Ascending aorta (tissue), 2 donors: ENCODE measurements around the gene AAK1. TPM values are rescaled to one million over a fixed set of nuclear protein-coding genes. Genes with fewer than 3 reads are reported as not detected.
"Not testable (repeated sequence)": the region's sequence is repeated elsewhere in the genome, so short reads cannot be mapped to it uniquely, and the experiment has no call there.

Experiments used
- DNase-seq, 2 donors: peaks; one replicate each; pipeline ENCODE4 v3.0.0-alpha.2; 2019; ENCODE audit warnings: low spot score in 2 of 2
- H3K27ac ChIP-seq, 2 donors: fragments of 200-600 bp; sonication (generic); one replicate each; pipeline ENCODE4 v1.5.1; 2016 to 2017; ENCODE audit warnings: mild to moderate bottlenecking in 1 of 2
- H3K27me3 ChIP-seq: fragments of 200-600 bp; sonication (generic); one replicate; pipeline ENCODE4 v1.5.1; 2017
- H3K36me3 ChIP-seq, 2 donors: fragments of 200-600 bp; sonication (generic); one replicate each; pipeline ENCODE4 v1.5.1; 2016
- H3K4me1 ChIP-seq, 2 donors: fragments of 200-600 bp; sonication (generic); one replicate each; pipeline ENCODE4 v1.5.1; 2016 to 2017; ENCODE audit warnings: mild to moderate bottlenecking in 1 of 2
- H3K4me3 ChIP-seq, 2 donors: fragments of 200-600 bp; sonication (generic); one replicate each; pipeline ENCODE4 v1.5.1; 2016 to 2017; ENCODE audit warnings: mild to moderate bottlenecking in 1 of 2
- H3K9me3 ChIP-seq, 2 donors: fragments of 200-600 bp; sonication (generic); one replicate each; pipeline ENCODE4 v1.5.1; 2016
- intact Hi-C: fragments of 100-400 bp; cut with DNase I; formaldehyde crosslinking; loops from one replicate; pipeline ENCODE4 v1.15.1; 2023
- total RNA-seq: library from RNA; depleted of rRNA; stranded (reverse); fragments of >200 nt; gene quantifications from one replicate; pipeline ENCODE4 v1.1.0, GENCODE V29; 2016
- TF ChIP-seq, protein P1 (sequence below), 3 experiments: fragments of 200-600 bp in 2 of 3; fragments of 450-650 bp in 1 of 3; sonication (generic) in 2 of 3; IDR thresholded peaks; one replicate each; pipeline ENCODE4 v1.5.1; 2016 to 2019; ENCODE audit warnings: antibody characterized with exemption in 3 of 3, mild to moderate bottlenecking in 1 of 3, moderate library complexity in 1 of 3

AAK1 gene
- total RNA-seq, 1 donor from 2014 or later, result 53.4 TPM

- H3K27me3 ChIP-seq, result no peaks in the 10 kb centered on the region
- H3K9me3 ChIP-seq, result no peaks in the 10 kb centered on the region
- intact Hi-C loops, result no loop called here
- H3K4me3 ChIP-seq, result no peak overlapping the region
- no peaks in the 10 kb centered on the region for H3K36me3 ChIP-seq
- no peak overlapping the region for H3K27ac ChIP-seq
- no peak for DNase-seq
- H3K4me1 ChIP-seq, result peaks cover 0 to 13% of the 10 kb centered on the region in 2 donors
- TF ChIP-seq, protein P1, sequence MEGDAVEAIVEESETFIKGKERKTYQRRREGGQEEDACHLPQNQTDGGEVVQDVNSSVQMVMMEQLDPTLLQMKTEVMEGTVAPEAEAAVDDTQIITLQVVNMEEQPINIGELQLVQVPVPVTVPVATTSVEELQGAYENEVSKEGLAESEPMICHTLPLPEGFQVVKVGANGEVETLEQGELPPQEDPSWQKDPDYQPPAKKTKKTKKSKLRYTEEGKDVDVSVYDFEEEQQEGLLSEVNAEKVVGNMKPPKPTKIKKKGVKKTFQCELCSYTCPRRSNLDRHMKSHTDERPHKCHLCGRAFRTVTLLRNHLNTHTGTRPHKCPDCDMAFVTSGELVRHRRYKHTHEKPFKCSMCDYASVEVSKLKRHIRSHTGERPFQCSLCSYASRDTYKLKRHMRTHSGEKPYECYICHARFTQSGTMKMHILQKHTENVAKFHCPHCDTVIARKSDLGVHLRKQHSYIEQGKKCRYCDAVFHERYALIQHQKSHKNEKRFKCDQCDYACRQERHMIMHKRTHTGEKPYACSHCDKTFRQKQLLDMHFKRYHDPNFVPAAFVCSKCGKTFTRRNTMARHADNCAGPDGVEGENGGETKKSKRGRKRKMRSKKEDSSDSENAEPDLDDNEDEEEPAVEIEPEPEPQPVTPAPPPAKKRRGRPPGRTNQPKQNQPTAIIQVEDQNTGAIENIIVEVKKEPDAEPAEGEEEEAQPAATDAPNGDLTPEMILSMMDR (IDR thresholded peaks at IDR 0.05), result no peak
Observed at GRCh38 chr2:69608109-69608508, 35.4 kb downstream of the AAK1 start.

DNA sequence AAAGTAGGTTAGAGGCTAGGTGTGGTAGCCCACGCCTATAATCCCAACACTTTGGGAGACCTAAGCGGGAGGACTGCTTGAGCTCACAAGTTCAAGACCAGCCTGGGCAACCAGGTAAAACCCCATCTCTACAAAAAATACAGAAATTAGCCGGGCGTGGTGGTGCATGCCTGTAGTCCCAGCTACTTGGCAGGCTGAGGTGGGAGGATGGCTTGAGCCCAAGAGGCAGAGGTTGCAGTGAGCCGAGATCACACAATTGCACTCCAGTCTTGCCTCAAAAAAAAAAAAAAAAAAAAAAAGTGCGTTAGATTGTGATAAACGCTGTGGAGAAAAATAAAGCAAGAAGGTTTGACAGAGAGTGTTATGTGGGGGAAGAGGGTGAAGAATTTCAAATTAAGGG is 36.8 kb downstream of the AAK1 start:
- H3K27ac ChIP-seq, DNase-seq, H3K36me3 ChIP-seq, H3K27me3 ChIP-seq, intact Hi-C loops, H3K9me3 ChIP-seq, H3K4me3 ChIP-seq: not testable (repeated sequence)
- H3K4me1 ChIP-seq, result peaks cover 0 to 13% of the 10 kb centered on the region in 2 donors

- TF ChIP-seq, protein P1 (IDR thresholded peaks at IDR 0.05), result no peak
- Histone ChIP-seq H3K36me3 (no peaks in the 10 kb centered on the region), H3K9me3 (no peaks in the 10 kb centered on the region), H3K27ac (no peak overlapping the region), H3K4me1 (peaks cover 0 to 17% of the 10 kb centered on the region in 2 donors), H3K27me3 (no peaks in the 10 kb centered on the region), H3K4me3 (no peak overlapping the region)
- DNase-seq, result no peak
- intact Hi-C loops, result no loop called here
Observed at GRCh38 chr2:69605284-69605683, 38.3 kb downstream of the AAK1 start.

GRCh38 chr2:69604836-69605235 is 38.7 kb downstream of the AAK1 start:
- Histone ChIP-seq H3K36me3 (no peaks in the 10 kb centered on the region), H3K4me3 (no peak overlapping the region), H3K27ac (peak overlapping the region in 1 of 2 donors; percentile 15), H3K27me3 (no peaks in the 10 kb centered on the region), H3K9me3 (no peaks in the 10 kb centered on the region), H3K4me1 (peaks cover 0 to 17% of the 10 kb centered on the region in 2 donors)
- intact Hi-C loops, result loop anchor here (5.0 kb wide), 1 partner anchor 37 kb away; the partner anchor contains the start of gene AAK1
- DNase-seq, result no peak
- TF ChIP-seq, protein P1 (IDR thresholded peaks at IDR 0.05), result no peak

DNA sequence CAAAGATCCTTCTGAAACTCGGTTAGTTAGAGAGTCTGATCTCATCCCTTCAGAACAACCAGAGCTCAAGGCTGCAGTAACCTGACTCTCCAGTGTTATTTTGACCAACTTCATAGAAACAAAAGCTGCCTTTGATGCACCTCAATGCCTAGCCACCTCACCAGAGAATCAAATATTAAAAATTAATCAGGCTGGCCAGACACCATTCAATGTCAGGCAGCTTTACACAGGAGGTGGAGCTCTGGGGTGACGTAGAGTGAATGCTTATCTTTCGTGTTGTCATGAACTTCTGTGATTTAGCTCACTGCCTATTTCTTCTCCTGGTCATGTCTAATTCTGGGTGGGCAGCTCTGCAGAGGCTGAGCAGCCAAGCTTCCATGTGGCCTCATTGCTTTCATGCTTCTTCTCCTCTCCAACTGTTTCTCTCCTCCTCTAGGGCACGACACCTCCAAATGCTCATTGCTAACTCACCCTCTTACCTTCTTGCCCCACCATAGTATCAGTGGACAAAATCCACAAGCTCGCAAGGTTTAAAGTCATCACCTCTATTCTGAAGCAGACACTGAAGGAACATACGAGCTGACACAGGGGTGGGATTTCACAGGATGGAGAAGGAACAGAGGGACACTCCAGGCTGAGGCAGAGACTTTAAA is 39.4 kb downstream of the AAK1 start:
- H3K27ac ChIP-seq, result peak overlapping the region; percentile 15 to 53
- TF ChIP-seq, protein P1 (IDR thresholded peaks at IDR 0.05), result no peak

DNA sequence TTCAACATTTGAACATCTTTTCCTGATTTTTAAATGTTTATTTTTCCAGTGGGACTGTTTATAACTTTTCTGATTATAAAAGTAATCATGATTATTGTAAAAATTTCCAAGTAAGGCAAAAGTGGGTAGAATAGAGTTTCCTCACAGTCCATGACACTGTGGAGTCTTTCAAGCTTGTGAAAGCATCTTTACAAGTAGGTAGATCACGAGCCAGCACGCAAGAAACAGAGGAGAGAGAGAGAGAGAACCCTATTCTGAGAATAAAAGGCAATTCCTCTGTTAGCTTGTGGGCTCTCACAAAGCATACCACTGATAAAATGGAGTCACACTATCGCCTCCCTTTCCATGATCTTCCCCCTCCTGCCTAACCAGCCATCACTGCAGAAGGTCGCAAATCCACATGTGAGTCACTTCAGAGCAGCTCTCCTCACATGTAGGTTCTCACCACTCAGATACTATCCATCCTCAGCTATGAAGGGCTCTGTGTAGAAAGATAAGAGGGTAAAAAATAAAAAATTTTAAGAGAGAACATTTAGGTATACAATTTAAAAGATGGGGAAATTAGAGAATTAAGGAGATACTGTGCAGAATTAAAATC is 40.3 kb downstream of the AAK1 start:
- no peaks in the 10 kb centered on the region for H3K36me3 ChIP-seq
- H3K9me3 ChIP-seq, result no peaks in the 10 kb centered on the region
- H3K27me3 ChIP-seq, result no peaks in the 10 kb centered on the region
- no peak for DNase-seq
- H3K4me3 ChIP-seq, result no peak overlapping the region
- intact Hi-C loops, result loop anchor here (5.0 kb wide), 1 partner anchor 39 kb away; the partner anchor contains the start of gene AAK1
- peak overlapping the region in 1 of 2 donors; percentile 53 for H3K27ac ChIP-seq
- TF ChIP-seq, protein P1 (IDR thresholded peaks at IDR 0.05), result no peak
- H3K4me1 ChIP-seq, result peaks cover 0 to 17% of the 10 kb centered on the region in 2 donors

More for the DNA sequence above, 39.4 kb downstream of the AAK1 start:
- intact Hi-C loops, result loop anchor here (5.0 kb wide), 1 partner anchor 38 kb away; the partner anchor contains the start of gene AAK1
- Histone ChIP-seq H3K4me3 (no peak overlapping the region), H3K36me3 (no peaks in the 10 kb centered on the region), H3K9me3 (no peaks in the 10 kb centered on the region), H3K4me1 (peaks cover 0 to 17% of the 10 kb centered on the region in 2 donors), H3K27me3 (no peaks in the 10 kb centered on the region)
- no peak for DNase-seq
